Tibial nerve (tissue), 3 donors: ENCODE data around the gene PTPRT.

Experiments used
- CTCF ChIP-seq, 5 experiments: fragments of 200-600 bp in 3 of 5; fragments of 450-650 bp in 2 of 5; sonication (generic) in 3 of 5; IDR thresholded peaks; one replicate each; pipeline ENCODE4 v1.5.1; 2016 to 2019; ENCODE audit warnings: antibody characterized with exemption in 5 of 5, mild to moderate bottlenecking in 3 of 5, moderate library complexity in 2 of 5
- POLR2A ChIP-seq, 2 donors: fragments of 450-650 bp; IDR thresholded peaks; one replicate each; pipeline ENCODE4 v1.6.1; 2017; ENCODE audit warnings: antibody characterized with exemption in 2 of 2, mild to moderate bottlenecking in 2 of 2, moderate library complexity in 2 of 2

GRCh38 chr20:42572320-42573016 lies 617.2 kb downstream of the PTPRT start:
- TF ChIP-seq CTCF (IDR thresholded peaks at IDR 0.05) (no peak), POLR2A (IDR thresholded peaks at IDR 0.05) (no peak)
